Hematopoietic multipotent progenitor cell treated with erythropoietin and hydrocortisone succinate and interleukin-3 and kit ligand, for 15 days (in vitro differentiated cells): Measurements from ENCODE around the gene IKZF2.

ENCODE experiments used
- DNase-seq: peaks from one replicate; pipeline ENCODE4 v3.0.0-alpha.2; 2015; ENCODE audit warnings: low spot score

The IKZF2 gene

DNA sequence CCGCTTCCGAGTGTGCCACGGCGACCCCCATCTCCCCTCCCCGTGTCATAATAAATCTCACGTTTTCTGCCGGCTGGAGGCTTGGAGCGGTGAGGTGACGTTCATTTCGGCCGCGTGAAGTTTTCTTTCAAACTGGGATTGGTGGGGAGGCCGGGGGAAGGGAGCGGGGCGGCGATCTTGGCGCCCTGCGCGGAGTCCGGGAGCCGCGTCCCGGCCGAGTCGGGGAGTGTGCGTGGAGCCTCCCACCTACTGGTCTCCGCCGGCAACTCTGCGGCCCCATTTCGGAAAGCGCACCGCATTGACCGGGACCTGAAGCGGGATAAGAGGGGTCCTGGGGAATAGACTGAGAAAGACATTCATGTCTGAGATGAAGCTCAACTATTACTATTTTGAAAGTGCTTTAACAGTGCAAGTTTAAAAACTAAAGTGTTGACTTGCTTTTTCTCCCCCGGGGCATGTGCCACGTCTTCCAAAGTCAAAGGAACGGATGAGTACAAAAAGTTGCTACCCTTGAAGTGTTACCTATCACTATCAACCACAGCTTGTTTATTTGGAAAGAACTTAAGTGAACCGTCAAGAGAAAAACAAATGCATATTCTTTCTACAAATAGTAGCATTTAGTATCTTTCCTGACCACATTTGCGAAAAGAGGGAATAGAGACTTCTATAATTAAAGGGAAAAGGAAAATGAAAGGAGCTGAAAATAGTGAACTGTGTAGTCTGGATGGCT is 818 bp upstream of the IKZF2 start:
- DNase-seq = no peak

- no peak for DNase-seq
Measured at GRCh38 chr2:213150315-213151097, 906 bp downstream of the IKZF2 start.

GRCh38 chr2:213149949-213150314 is 1.5 kb downstream of the IKZF2 start:
- DNase-seq = no peak

DNA sequence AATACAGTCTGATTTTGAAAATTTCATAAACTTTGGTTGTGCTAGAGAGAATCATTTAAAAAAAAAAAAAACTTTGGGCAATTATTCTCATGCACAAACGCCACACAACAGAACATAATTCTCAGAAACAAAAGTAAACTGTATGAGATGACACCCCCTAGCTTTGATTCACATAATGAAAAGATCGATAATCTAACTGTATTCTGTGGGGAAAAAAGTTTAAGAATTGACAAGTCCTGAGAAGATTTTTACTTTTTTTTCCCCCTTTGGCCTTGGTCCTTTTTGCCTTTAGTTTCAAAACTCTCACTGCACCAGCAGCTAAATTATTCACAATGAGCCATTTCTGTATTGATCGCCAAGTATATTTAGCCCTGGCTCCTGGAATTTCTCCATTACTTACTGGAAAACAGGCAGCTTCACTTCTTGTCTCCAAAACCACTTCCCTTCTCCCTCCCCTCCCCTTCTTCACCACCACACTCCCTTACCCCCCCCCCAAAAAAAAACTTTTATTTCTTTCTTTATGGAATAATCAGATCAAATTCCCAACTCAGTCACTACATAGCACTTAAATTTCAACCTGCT is 2.0 kb downstream of the IKZF2 start:
- no peak for DNase-seq

GRCh38 chr2:213148572-213149261 is 2.7 kb downstream of the IKZF2 start:
- DNase-seq = no peak

DNA sequence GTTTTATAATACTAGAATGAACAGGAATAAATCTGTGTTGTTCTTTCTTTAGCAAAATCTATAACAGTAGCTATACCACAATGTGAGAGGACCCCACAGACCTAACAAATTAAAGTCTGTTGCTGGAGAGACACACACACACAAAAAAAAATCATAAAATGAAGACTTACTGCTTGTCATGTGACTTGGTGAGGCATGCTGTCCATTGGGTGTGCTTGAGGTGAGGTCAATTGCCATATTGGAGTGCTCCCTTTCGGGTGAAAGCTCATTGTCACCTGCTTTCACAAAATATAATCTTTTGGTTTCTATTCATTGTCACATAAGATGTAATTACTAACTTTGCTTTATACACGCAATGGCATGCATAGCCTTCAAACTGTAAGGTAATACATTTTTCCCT is 3.9 kb downstream of the IKZF2 start:
- DNase-seq = no peak

- no peak for DNase-seq
Measured at GRCh38 chr2:213145715-213146242, 5.6 kb downstream of the IKZF2 start.

- DNase-seq = no peak
Measured at GRCh38 chr2:213137064-213137463, 14.3 kb downstream of the IKZF2 start.

- DNase-seq = no peak
Measured at GRCh38 chr2:213129311-213129710, 22.1 kb downstream of the IKZF2 start.

- DNase-seq = no peak
Measured at GRCh38 chr2:213125646-213126347, 25.6 kb downstream of the IKZF2 start.

DNA sequence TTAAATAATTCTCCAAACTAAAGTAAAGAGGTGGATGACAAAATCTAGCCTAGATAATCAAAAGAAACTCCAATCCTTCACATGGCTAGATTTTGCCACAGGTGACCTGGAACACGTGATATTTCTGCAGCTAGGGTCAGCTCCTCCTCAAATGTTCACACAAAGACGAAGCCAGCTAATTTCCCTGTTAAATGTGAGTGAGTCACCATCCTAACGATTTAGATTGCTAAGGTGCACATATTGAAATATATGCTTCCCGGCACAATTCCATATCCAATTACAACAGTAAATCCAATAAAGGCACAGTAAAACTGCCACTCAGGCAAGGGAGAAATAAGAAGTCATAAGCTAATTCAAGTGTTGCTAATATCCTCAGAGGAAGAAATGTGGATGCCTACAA is 28.7 kb downstream of the IKZF2 start:
- DNase-seq = no peak

GRCh38 chr2:213121690-213122089 is 29.7 kb downstream of the IKZF2 start:
- no peak for DNase-seq

- DNase-seq = no peak
Measured at GRCh38 chr2:213119061-213119809, 32.2 kb downstream of the IKZF2 start.

DNA sequence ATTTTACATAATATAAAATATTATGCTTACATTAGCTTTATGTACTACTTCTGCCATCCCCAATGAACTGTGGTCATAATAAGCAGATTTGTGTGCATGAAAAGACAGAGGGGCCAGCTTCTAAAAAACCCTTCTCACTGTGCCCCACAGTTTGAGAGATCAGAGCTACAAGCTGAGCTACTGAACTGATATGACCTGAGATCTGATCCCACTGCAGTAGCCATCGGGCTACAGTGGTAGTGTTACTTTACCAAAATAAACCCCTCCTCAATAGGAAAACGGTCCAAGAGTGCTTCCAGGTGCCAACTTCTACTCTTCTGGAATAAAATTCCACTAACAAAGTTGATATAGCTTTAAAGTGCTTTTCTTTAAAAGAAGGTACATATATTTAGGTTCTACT is 43.1 kb downstream of the IKZF2 start:
- no peak for DNase-seq

- no peak for DNase-seq
Measured at GRCh38 chr2:213107728-213108127, 43.7 kb downstream of the IKZF2 start.

DNA sequence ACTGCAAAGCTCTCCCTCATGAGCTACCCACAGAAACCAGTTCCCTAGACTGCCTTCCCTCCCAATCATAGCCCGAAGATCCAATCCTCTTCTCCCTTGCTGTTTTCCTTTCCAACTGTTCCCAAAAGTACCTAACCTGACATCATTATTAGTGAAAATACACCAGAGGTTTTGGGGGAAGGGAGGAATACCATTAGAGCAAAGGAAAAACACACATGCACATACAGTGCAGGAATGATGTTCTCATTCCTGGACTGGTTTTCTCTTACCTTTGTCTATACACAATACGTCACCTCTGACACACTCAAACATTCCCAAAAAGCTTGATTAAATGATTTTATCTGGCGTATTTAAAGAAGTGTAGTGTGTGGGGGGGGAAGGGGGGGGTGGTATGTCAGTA is 46.2 kb downstream of the IKZF2 start:
- DNase-seq = no peak

DNA sequence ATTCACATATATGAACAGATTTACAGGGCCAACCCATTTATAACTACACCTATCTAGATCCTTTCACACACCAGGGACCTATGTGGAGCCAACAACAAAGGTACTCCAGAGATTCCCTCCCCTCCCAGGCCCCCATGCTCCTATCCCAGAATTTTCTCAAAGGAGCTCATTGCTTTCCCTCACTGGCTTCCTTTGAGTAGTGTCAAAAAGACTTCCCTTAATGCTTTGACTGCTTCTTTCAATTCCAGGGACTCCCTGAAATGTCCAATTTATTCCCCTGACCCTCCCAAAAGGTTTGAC is 46.6 kb downstream of the IKZF2 start:
- DNase-seq = no peak

DNA sequence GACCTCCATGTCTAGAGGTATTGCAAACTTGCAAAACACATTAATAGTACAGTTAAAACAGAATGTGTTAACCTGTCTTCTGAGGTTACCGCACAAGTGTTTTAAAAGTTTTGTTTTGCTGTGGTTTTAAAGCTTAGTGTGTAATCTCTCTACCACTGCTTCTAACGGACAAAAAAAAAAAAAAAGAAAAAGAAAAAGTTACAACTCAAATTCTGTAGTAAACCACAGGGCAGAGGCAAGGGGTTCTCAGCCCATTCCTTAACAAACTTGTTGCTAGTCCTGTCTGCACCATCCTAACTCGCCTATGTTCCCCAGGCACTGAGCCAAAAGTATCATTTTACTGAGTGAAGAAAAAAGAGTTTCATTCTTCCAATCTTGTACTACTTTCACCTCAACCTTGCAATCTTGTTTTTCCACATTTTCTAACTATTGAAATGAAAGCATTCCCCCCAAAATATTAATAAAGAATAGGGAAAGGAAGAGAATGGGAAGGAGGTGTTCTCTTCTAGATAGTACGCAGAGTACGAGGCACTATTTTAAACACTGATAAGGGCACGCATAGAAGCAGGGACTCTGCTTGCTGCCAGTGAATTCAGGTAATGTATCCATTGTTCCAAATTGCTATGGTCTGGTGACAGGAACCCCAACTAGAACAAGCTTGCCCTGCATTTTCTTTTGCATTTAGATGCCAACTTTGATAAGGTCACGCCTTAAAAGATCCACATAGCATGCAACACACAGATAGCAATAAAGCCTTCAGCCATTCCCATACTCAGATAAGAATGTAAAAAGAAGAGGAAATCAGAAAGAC is 47.1 kb downstream of the IKZF2 start:
- no peak for DNase-seq

DNA sequence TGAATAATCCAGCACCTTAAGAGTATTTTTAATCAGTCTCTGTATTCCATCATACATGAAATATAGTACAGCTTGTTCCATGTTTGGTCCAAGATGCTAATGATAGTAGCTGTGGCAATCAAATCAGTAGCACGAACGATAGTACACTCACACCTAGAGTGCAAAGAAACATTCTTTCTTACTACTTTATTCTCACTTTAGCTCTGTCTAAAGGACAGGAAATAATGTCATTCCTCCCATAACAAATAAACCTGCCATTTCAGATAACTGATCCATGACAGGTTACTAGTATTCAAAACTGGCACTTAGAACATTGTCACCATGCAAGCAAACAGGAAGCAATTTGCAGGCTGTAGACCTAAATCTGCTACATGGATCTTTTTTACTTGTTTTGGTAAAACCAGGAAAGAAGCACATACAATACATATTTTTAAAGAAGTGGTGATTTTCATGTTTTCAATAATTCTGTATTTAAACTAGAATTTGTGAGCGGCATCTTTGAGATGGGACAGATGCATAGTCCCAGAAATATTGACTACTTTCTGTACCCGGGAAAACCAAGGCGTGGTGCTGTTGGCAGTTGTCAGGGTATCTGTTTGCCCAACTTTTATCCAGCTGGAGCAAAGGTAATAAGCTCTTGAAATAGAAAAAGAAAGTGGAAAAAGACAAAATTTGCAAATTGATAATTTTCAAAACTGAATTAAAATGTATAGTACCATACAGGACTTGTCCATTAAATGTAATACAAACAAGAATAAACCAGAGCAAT is 49.5 kb downstream of the IKZF2 start:
- no peak for DNase-seq

GRCh38 chr2:213101109-213101508 is 50.3 kb downstream of the IKZF2 start:
- no peak for DNase-seq
